HG02678 (cell line): ENCODE measurements around the gene CHRNA5.

ENCODE experiments used
- ATAC-seq: cut with Tn5 transposase; IDR thresholded peaks from one replicate; pipeline ENCODE4 v1.9.1; 2021; ENCODE audit warnings: mild to moderate bottlenecking, moderate library complexity; ENCODE audit not compliant: unreplicated experiment

The CHRNA5 gene

GRCh38 chr15:78636378-78636859, 71.1 kb downstream of the CHRNA5 start:
- ATAC-seq: no peak

- no peak for ATAC-seq
Observed at GRCh38 chr15:78637776-78638435, 72.6 kb downstream of the CHRNA5 start.

- ATAC-seq: no peak
Observed at GRCh38 chr15:78638658-78639314, 73.5 kb downstream of the CHRNA5 start.

- no peak for ATAC-seq
Observed at GRCh38 chr15:78640527-78641101, 75.3 kb downstream of the CHRNA5 start.

- no peak for ATAC-seq
Observed at GRCh38 chr15:78641102-78641748, 75.9 kb downstream of the CHRNA5 start, which contains the start of gene CHRNB4. Gene CHRNB4 (minus strand): TSS chr15:78641210. CDS start chr15:78641133, 77 bp downstream.

- no peak for ATAC-seq
Observed at GRCh38 chr15:78641749-78642275, 76.5 kb downstream of the CHRNA5 start.

- ATAC-seq: no peak
Observed at GRCh38 chr15:78642331-78642730, 77.0 kb downstream of the CHRNA5 start.
